Measurements from ENCODE around the gene CSHL1.

DNA sequence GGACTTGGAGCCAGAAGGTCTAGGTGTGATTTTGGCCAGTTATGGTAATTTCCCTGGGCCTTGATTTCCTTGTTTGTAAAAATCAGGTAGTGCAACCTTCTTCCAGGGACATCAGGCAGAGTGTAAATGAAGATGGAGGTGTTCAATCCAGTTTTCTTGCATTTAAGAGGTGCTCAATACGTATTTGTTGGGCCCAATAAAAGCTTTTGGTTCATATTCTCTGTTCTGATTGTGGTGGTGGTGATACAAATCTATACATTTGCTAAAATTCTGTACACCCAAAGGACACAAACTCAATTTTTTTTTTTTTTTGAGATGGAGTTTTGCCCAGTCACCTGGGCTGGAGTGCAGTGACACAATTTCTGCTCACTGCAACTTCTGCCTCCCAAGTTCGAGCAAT is 15.1 kb upstream of the CSHL1 start:
- TF ChIP-seq, protein P1, sequence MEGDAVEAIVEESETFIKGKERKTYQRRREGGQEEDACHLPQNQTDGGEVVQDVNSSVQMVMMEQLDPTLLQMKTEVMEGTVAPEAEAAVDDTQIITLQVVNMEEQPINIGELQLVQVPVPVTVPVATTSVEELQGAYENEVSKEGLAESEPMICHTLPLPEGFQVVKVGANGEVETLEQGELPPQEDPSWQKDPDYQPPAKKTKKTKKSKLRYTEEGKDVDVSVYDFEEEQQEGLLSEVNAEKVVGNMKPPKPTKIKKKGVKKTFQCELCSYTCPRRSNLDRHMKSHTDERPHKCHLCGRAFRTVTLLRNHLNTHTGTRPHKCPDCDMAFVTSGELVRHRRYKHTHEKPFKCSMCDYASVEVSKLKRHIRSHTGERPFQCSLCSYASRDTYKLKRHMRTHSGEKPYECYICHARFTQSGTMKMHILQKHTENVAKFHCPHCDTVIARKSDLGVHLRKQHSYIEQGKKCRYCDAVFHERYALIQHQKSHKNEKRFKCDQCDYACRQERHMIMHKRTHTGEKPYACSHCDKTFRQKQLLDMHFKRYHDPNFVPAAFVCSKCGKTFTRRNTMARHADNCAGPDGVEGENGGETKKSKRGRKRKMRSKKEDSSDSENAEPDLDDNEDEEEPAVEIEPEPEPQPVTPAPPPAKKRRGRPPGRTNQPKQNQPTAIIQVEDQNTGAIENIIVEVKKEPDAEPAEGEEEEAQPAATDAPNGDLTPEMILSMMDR (IDR thresholded peaks at IDR 0.05; ENCODE audit: poor library complexity, severe bottlenecking): no peak
- TF ChIP-seq EZH2 (IDR thresholded peaks at IDR 0.05; ENCODE audit: borderline replicate concordance, insufficient read depth, low read length, poor library complexity, severe bottlenecking): no peak
- TF ChIP-seq RAD21 (conservative IDR thresholded peaks at IDR 0.05): no peak
- no peak for TF ChIP-seq POLR2AphosphoS5 (IDR thresholded peaks at IDR 0.05)
- no peak for TF ChIP-seq SMC3 (conservative IDR thresholded peaks at IDR 0.05; ENCODE audit: poor library complexity)
- TF ChIP-seq EP300 (conservative IDR thresholded peaks at IDR 0.05; ENCODE audit: poor library complexity, severe bottlenecking): no peak
- TF ChIP-seq, protein P2, sequence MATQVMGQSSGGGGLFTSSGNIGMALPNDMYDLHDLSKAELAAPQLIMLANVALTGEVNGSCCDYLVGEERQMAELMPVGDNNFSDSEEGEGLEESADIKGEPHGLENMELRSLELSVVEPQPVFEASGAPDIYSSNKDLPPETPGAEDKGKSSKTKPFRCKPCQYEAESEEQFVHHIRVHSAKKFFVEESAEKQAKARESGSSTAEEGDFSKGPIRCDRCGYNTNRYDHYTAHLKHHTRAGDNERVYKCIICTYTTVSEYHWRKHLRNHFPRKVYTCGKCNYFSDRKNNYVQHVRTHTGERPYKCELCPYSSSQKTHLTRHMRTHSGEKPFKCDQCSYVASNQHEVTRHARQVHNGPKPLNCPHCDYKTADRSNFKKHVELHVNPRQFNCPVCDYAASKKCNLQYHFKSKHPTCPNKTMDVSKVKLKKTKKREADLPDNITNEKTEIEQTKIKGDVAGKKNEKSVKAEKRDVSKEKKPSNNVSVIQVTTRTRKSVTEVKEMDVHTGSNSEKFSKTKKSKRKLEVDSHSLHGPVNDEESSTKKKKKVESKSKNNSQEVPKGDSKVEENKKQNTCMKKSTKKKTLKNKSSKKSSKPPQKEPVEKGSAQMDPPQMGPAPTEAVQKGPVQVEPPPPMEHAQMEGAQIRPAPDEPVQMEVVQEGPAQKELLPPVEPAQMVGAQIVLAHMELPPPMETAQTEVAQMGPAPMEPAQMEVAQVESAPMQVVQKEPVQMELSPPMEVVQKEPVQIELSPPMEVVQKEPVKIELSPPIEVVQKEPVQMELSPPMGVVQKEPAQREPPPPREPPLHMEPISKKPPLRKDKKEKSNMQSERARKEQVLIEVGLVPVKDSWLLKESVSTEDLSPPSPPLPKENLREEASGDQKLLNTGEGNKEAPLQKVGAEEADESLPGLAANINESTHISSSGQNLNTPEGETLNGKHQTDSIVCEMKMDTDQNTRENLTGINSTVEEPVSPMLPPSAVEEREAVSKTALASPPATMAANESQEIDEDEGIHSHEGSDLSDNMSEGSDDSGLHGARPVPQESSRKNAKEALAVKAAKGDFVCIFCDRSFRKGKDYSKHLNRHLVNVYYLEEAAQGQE (IDR thresholded peaks at IDR 0.05; ENCODE audit: borderline replicate concordance): no peak
